Naive thymus-derived CD4-positive, alpha-beta T cell (primary cell): ENCODE measurements around the gene STAM. TPM values are rescaled to one million over a fixed set of nuclear protein-coding genes. Genes with fewer than 3 reads are reported as not detected.
"Not testable (repeated sequence)": the region's sequence is repeated elsewhere in the genome, so short reads cannot be mapped to it uniquely, and the experiment has no call there.

ENCODE experiments used
- ATAC-seq: fragments of 150-1000 bp; cut with Tn5 transposase; 2 replicates; pipeline ENCODE4 v1.10.0; 2021; ENCODE audit warnings: mild to moderate bottlenecking, moderate library complexity
- CTCF ChIA-PET: fragments of 350-600 bp; sonication (Branson Sonifier 250); formaldehyde crosslinking; loops from one replicate; lab custom pipeline; 2021; ENCODE audit warnings: antibody characterized with exemption; lab: Charles Lee
- POLR2A ChIA-PET: fragments of 350-600 bp; sonication (Branson Sonifier 250); formaldehyde crosslinking; loops from one replicate; lab custom pipeline; 2021; ENCODE audit warnings: antibody characterized with exemption, inconsistent platforms; lab: Charles Lee
- DNase-seq, 9 donors: peaks; one replicate each; pipeline versions ENCODE4 v3.0.0 to v3.0.0-alpha.2; 2020 to 2022; ENCODE audit warnings: mixed read lengths in 1 of 9
- H3K27ac ChIP-seq: one replicate; pipeline ENCODE4 v1.7.0; 2013; ENCODE audit warnings: mild to moderate bottlenecking, low read depth, low read length, moderate library complexity
- H3K27me3 ChIP-seq, 2 donors: one replicate each; pipeline ENCODE4 v1.7.0; 2013; ENCODE audit warnings: low read length in 2 of 2, mild to moderate bottlenecking in 2 of 2, moderate library complexity in 2 of 2; ENCODE audit not compliant: control insufficient read depth in 2 of 2, insufficient read depth in 2 of 2
- H3K36me3 ChIP-seq, 3 experiments: 1 replicate in 2 of 3; 2 replicates in 1 of 3; pipeline ENCODE4 v1.7.0; 2013; ENCODE audit warnings: low read length in 3 of 3, mild to moderate bottlenecking in 3 of 3, moderate library complexity in 1 of 3; ENCODE audit not compliant: insufficient read depth in 3 of 3, control insufficient read depth in 2 of 3
- H3K4me1 ChIP-seq, 2 donors: one replicate each; pipeline ENCODE4 v1.7.0; 2013; ENCODE audit warnings: low read length in 2 of 2, mild to moderate bottlenecking in 2 of 2, moderate library complexity in 1 of 2; ENCODE audit not compliant: control insufficient read depth in 2 of 2, insufficient read depth in 2 of 2
- H3K4me3 ChIP-seq: 2 replicates; pipeline ENCODE4 v1.7.0; 2013; ENCODE audit warnings: mild to moderate bottlenecking, low read length
- H3K9me3 ChIP-seq, 3 experiments: 1 replicate in 2 of 3; 2 replicates in 1 of 3; pipeline ENCODE4 v1.7.0; 2013; ENCODE audit warnings: low read length in 3 of 3; ENCODE audit not compliant: control insufficient read depth in 2 of 3
- H3K27ac Mint-ChIP-seq, 9 donors: one replicate each; pipeline ENCODE4 v1.8.0; 2020 to 2022; ENCODE audit warnings: mixed read lengths in 9 of 9, mild to moderate bottlenecking in 8 of 9, moderate library complexity in 5 of 9, inconsistent platforms in 2 of 9
- H3K27me3 Mint-ChIP-seq, 5 donors: one replicate each; pipeline ENCODE4 v1.8.0; 2021 to 2022; ENCODE audit warnings: mixed read lengths in 5 of 5, mild to moderate bottlenecking in 1 of 5
- H3K36me3 Mint-ChIP-seq, 5 donors: one replicate each; pipeline ENCODE4 v1.8.0; 2020 to 2022; ENCODE audit warnings: mixed read lengths in 5 of 5, mild to moderate bottlenecking in 3 of 5, inconsistent platforms in 1 of 5
- H3K4me1 Mint-ChIP-seq, 7 donors: one replicate each; pipeline ENCODE4 v1.8.0; 2020 to 2022; ENCODE audit warnings: mixed read lengths in 7 of 7, mild to moderate bottlenecking in 3 of 7, inconsistent platforms in 1 of 7
- H3K4me3 Mint-ChIP-seq, 10 donors: one replicate each; pipeline ENCODE4 v1.8.0; 2020 to 2022; ENCODE audit warnings: mild to moderate bottlenecking in 10 of 10, mixed read lengths in 10 of 10, moderate library complexity in 6 of 10, inconsistent platforms in 2 of 10
- H3K9me3 Mint-ChIP-seq, 11 donors: one replicate each; pipeline ENCODE4 v1.8.0; 2020 to 2022; ENCODE audit warnings: mixed read lengths in 11 of 11, mild to moderate bottlenecking in 4 of 11, inconsistent platforms in 1 of 11, moderate library complexity in 1 of 11
- intact Hi-C, 2 donors: fragments of 100-400 bp; cut with micrococcal nuclease; formaldehyde crosslinking; loops; one replicate each; pipeline ENCODE4 v1.15.1; 2023
- polyA plus RNA-seq, 2 donors: library from polyadenylated mRNA; unstranded; fragments of 300-500 nt; fragmentation: Illumina TruSeq; gene quantifications; one replicate each; pipeline ENCODE4 v1.2.3, GENCODE V29; 2021
- total RNA-seq, 6 experiments: library from RNA in 5 of 6; stranded (reverse) in 5 of 6; gene quantifications; 1 replicate in 5 of 6; 2 replicates in 1 of 6; pipeline ENCODE4 v1.2.3 and lab custom pipeline; 2021 to 2026

Gene STAM
- total and polyA plus RNA-seq, 7 experiments from 2014 or later, result 11.9 to 25.4 (median 19.4) TPM

- H3K4me1 Mint-ChIP-seq, result no peaks in the 10 kb centered on the region
- peaks cover 0 to 4% (median 0%) of the 10 kb centered on the region in 11 donors for H3K9me3 Mint-ChIP-seq
- H3K4me3 ChIP-seq, result no peak overlapping the region
- H3K36me3 ChIP-seq, result peaks cover 2 to 61% (median 9%) of the 10 kb centered on the region in 3 experiments
- H3K4me1 ChIP-seq, result no peaks in the 10 kb centered on the region
- H3K9me3 ChIP-seq, result no peaks in the 10 kb centered on the region
- CTCF ChIA-PET, result no interaction called here
- H3K27ac Mint-ChIP-seq, result no peak overlapping the region
- intact Hi-C loops, result no loop called here
- H3K36me3 Mint-ChIP-seq, result peaks cover 20 to 91% (median 66%) of the 10 kb centered on the region in 5 donors
- DNase-seq (no peak), ATAC-seq (no peak)
- no peaks in the 10 kb centered on the region for H3K27me3 Mint-ChIP-seq
- no peaks in the 10 kb centered on the region for H3K27me3 ChIP-seq
- no peak overlapping the region for H3K4me3 Mint-ChIP-seq
- no peak overlapping the region for H3K27ac ChIP-seq
- POLR2A ChIA-PET, result no interaction called here
Measured at GRCh38 chr10:17713758-17714157, 69.8 kb downstream of the STAM start.

GRCh38 chr10:17716161-17716560 is 72.2 kb downstream of the STAM start:
- ChIA-PET POLR2A (no interaction called here), CTCF (no interaction called here)
- ATAC-seq (no peak), DNase-seq (no peak)
- Histone ChIP-seq H3K9me3 (no peaks in the 10 kb centered on the region), H3K27ac (no peak overlapping the region), H3K4me1 (no peaks in the 10 kb centered on the region), H3K36me3 (peaks cover 0 to 38% (median 4%) of the 10 kb centered on the region in 3 experiments), H3K4me3 (no peak overlapping the region), H3K27me3 (no peaks in the 10 kb centered on the region)
- Mint-ChIP-seq H3K4me1 (peaks cover 0 to 2% (median 0%) of the 10 kb centered on the region in 7 donors), H3K27me3 (no peaks in the 10 kb centered on the region), H3K9me3 (peaks cover 0 to 5% (median 0%) of the 10 kb centered on the region in 11 donors), H3K36me3 (peaks cover 20 to 78% (median 63%) of the 10 kb centered on the region in 5 donors), H3K27ac (no peak overlapping the region), H3K4me3 (no peak overlapping the region)
- intact Hi-C loops, result no loop called here

GRCh38 chr10:17722317-17723014 is 78.5 kb downstream of the STAM start:
- H3K27me3 Mint-ChIP-seq, POLR2A ChIA-PET, H3K4me1 Mint-ChIP-seq, H3K9me3 ChIP-seq, H3K4me1 ChIP-seq, H3K4me3 Mint-ChIP-seq, H3K27ac ChIP-seq, H3K27me3 ChIP-seq, ATAC-seq, H3K27ac Mint-ChIP-seq, CTCF ChIA-PET, DNase-seq, H3K4me3 ChIP-seq, H3K36me3 ChIP-seq, H3K9me3 Mint-ChIP-seq, intact Hi-C loops: not testable (repeated sequence)
- H3K36me3 Mint-ChIP-seq, result peaks cover 6 to 38% (median 27%) of the 10 kb centered on the region in 5 donors

- intact Hi-C loops, result no loop called here
- Histone ChIP-seq H3K4me1 (no peaks in the 10 kb centered on the region), H3K9me3 (no peaks in the 10 kb centered on the region), H3K27me3 (no peaks in the 10 kb centered on the region), H3K27ac (no peak overlapping the region), H3K4me3 (no peak overlapping the region), H3K36me3 (no peaks in the 10 kb centered on the region)
- Mint-ChIP-seq H3K27me3 (no peaks in the 10 kb centered on the region), H3K9me3 (peaks cover 0 to 5% (median 0%) of the 10 kb centered on the region in 11 donors), H3K27ac (no peak overlapping the region), H3K4me3 (no peak overlapping the region), H3K36me3 (peaks cover 6 to 21% (median 13%) of the 10 kb centered on the region in 5 donors), H3K4me1 (no peaks in the 10 kb centered on the region)
- ATAC-seq, result no peak
- POLR2A ChIA-PET, result no interaction called here
- no peak for DNase-seq
- CTCF ChIA-PET, result no interaction called here
Measured at GRCh38 chr10:17725703-17726102, 81.8 kb downstream of the STAM start.

GRCh38 chr10:17729630-17730029 is 85.7 kb downstream of the STAM start:
- Histone ChIP-seq H3K4me3 (no peak overlapping the region), H3K4me1 (no peaks in the 10 kb centered on the region), H3K27me3 (no peaks in the 10 kb centered on the region), H3K27ac (no peak overlapping the region), H3K9me3 (no peaks in the 10 kb centered on the region), H3K36me3 (no peaks in the 10 kb centered on the region)
- no peak for ATAC-seq
- Mint-ChIP-seq H3K27me3 (no peaks in the 10 kb centered on the region), H3K36me3 (no peaks in the 10 kb centered on the region), H3K27ac (peak overlapping the region in 1 of 9 donors; percentile 19), H3K4me3 (no peak overlapping the region), H3K9me3 (no peaks in the 10 kb centered on the region), H3K4me1 (no peaks in the 10 kb centered on the region)
- ChIA-PET CTCF (no interaction called here), POLR2A (no interaction called here)
- no peak for DNase-seq
- intact Hi-C loops, result no loop called here

GRCh38 chr10:17730667-17731066 is 86.7 kb downstream of the STAM start:
- intact Hi-C loops, result no loop called here
- Mint-ChIP-seq H3K9me3 (no peaks in the 10 kb centered on the region), H3K4me1 (no peaks in the 10 kb centered on the region), H3K27me3 (no peaks in the 10 kb centered on the region), H3K36me3 (no peaks in the 10 kb centered on the region), H3K4me3 (no peak overlapping the region), H3K27ac (no peak overlapping the region)
- no peak for DNase-seq
- no peak overlapping the region for H3K27ac ChIP-seq
- CTCF ChIA-PET, result interaction anchor here (0.6 kb wide), 1 partner anchor 11 kb away, joined by 3 read pairs; no protein-coding TSS in a partner anchor
- no peak for ATAC-seq
- POLR2A ChIA-PET, result no interaction called here
- H3K36me3 ChIP-seq, result no peaks in the 10 kb centered on the region
- H3K9me3 ChIP-seq, result no peaks in the 10 kb centered on the region
- no peaks in the 10 kb centered on the region for H3K4me1 ChIP-seq
- H3K27me3 ChIP-seq, result no peaks in the 10 kb centered on the region
- no peak overlapping the region for H3K4me3 ChIP-seq
